ENCODE measurements around the gene MAN2B1. TPM values are rescaled to one million over a fixed set of nuclear protein-coding genes. Genes with fewer than 3 reads are reported as not detected.

MAN2B1 gene
- total and polyA plus RNA-seq, 7 experiments from 2014 or later: 40.6 to 215 (median 122) TPM

GRCh38 chr19:12597594-12597993 is 68.9 kb downstream of the MAN2B1 start:
- Histone ChIP-seq H3K9me3 (ENCODE audit: control insufficient read depth in 2 of 3, low read length in 3 of 3) (no peaks in the 10 kb centered on the region), H3K27ac (ENCODE audit: low read depth, low read length) (no peak overlapping the region), H3K4me3 (ENCODE audit: low read length) (no peak overlapping the region), H3K27me3 (ENCODE audit: control insufficient read depth in 2 of 2, insufficient read depth in 2 of 2, low read length in 2 of 2) (no peaks in the 10 kb centered on the region), H3K4me1 (ENCODE audit: control insufficient read depth in 2 of 2, insufficient read depth in 2 of 2, low read length in 2 of 2) (no peaks in the 10 kb centered on the region), H3K36me3 (ENCODE audit: control insufficient read depth in 2 of 3, insufficient read depth in 3 of 3, low read length in 3 of 3) (peaks cover 0 to 10% (median 0%) of the 10 kb centered on the region in 3 experiments)
- peaks cover 0 to 33% (median 17%) of the 10 kb centered on the region in 5 donors for H3K36me3 Mint-ChIP-seq
- no peak overlapping the region for H3K4me3 Mint-ChIP-seq
- no peaks in the 10 kb centered on the region for H3K27me3 Mint-ChIP-seq
- CTCF ChIA-PET: interaction anchor here (0.7 kb wide), 1 partner anchor 290 kb away, joined by 3 read pairs; no protein-coding TSS in a partner anchor
- peaks cover 0 to 4% (median 0%) of the 10 kb centered on the region in 7 donors for H3K4me1 Mint-ChIP-seq
- intact Hi-C loops (cut with micrococcal nuclease): no loop called here
- POLR2A ChIA-PET: no interaction called here
- ATAC-seq (no peak), DNase-seq (no peak)
- no peaks in the 10 kb centered on the region for H3K9me3 Mint-ChIP-seq
- no peak overlapping the region for H3K27ac Mint-ChIP-seq

GRCh38 chr19:12596927-12597548 is 69.5 kb downstream of the MAN2B1 start:
- DNase-seq (no peak), ATAC-seq (no peak)
- intact Hi-C loops (cut with micrococcal nuclease): no loop called here
- H3K36me3 ChIP-seq (ENCODE audit: control insufficient read depth in 2 of 3, insufficient read depth in 3 of 3, low read length in 3 of 3): peaks cover 0 to 10% (median 0%) of the 10 kb centered on the region in 3 experiments
- H3K4me1 ChIP-seq (ENCODE audit: control insufficient read depth in 2 of 2, insufficient read depth in 2 of 2, low read length in 2 of 2): no peaks in the 10 kb centered on the region
- no peak overlapping the region for H3K27ac Mint-ChIP-seq
- ChIA-PET POLR2A (no interaction called here), CTCF (no interaction called here)
- H3K4me3 Mint-ChIP-seq: no peak overlapping the region
- peaks cover 0 to 4% (median 0%) of the 10 kb centered on the region in 7 donors for H3K4me1 Mint-ChIP-seq
- H3K9me3 Mint-ChIP-seq: no peaks in the 10 kb centered on the region
- no peak overlapping the region for H3K4me3 ChIP-seq (ENCODE audit: low read length)
- H3K27ac ChIP-seq (ENCODE audit: low read depth, low read length): no peak overlapping the region
- H3K27me3 ChIP-seq (ENCODE audit: control insufficient read depth in 2 of 2, insufficient read depth in 2 of 2, low read length in 2 of 2): no peaks in the 10 kb centered on the region
- no peaks in the 10 kb centered on the region for H3K9me3 ChIP-seq (ENCODE audit: control insufficient read depth in 2 of 3, low read length in 3 of 3)
- H3K27me3 Mint-ChIP-seq: no peaks in the 10 kb centered on the region
- peaks cover 0 to 36% (median 15%) of the 10 kb centered on the region in 5 donors for H3K36me3 Mint-ChIP-seq

Other genes with a start within 250 kb of the MAN2B1 start
- gene ZNF443, start 225.7 kb downstream of the MAN2B1 start, total RNA-seq: 1 to 10 TPM; 3.0 to 9.1 (median 4.1) TPM
- gene ZNF443, start 225.7 kb downstream of the MAN2B1 start, polyA plus RNA-seq: 1 to 10 TPM; 1.6 to 3.9 TPM
- 1 to 10 TPM; 2.2 to 8.0 (median 5.3) TPM for gene ZNF709, start 181.9 kb downstream of the MAN2B1 start, total RNA-seq
- gene ZNF709, start 181.9 kb downstream of the MAN2B1 start, polyA plus RNA-seq: 1 to 10 TPM; 2.0 to 3.3 TPM
- 10 to 100 TPM; 10.5 to 33.6 (median 19.0) TPM for gene ZNF564, start 115.3 kb downstream of the MAN2B1 start, total RNA-seq
- gene ZNF564, start 115.3 kb downstream of the MAN2B1 start, polyA plus RNA-seq: 10 to 100 TPM; 15.3 to 17.9 TPM
- gene ZNF490, start 55.9 kb downstream of the MAN2B1 start, total RNA-seq: 10 to 100 TPM; 10.3 to 14.9 (median 11.6) TPM
- gene ZNF490, start 55.9 kb downstream of the MAN2B1 start, polyA plus RNA-seq: 1 to 10 TPM; 4.6 to 5.3 TPM
- 10 to 100 TPM; 29.1 to 53.3 (median 38.7) TPM for gene ZNF791, start 55.8 kb downstream of the MAN2B1 start, total RNA-seq
- 10 to 100 TPM; 12.6 to 13.1 TPM for gene ZNF791, start 55.8 kb downstream of the MAN2B1 start, polyA plus RNA-seq
- gene WDR83, start 65 bp upstream of the MAN2B1 start, total RNA-seq: 10 to 100 TPM in 3 of 5 experiments, 1 to 10 TPM in 2; 7.8 to 18.6 (median 14.7) TPM
- 10 to 100 TPM; 13.9 to 20.6 TPM for gene WDR83, start 65 bp upstream of the MAN2B1 start, polyA plus RNA-seq
- gene DHPS, start 15.1 kb upstream of the MAN2B1 start, total RNA-seq: 100 to 1,000 TPM; 125 to 223 (median 174) TPM
- gene DHPS, start 15.1 kb upstream of the MAN2B1 start, polyA plus RNA-seq: 100 to 1,000 TPM; 113 to 124 TPM
- gene GNG14, start 21.3 kb upstream of the MAN2B1 start, total RNA-seq: not detected
- gene GNG14, start 21.3 kb upstream of the MAN2B1 start, polyA plus RNA-seq: not detected
- gene FBXW9, start 29.9 kb upstream of the MAN2B1 start, total RNA-seq: 1 to 10 TPM; 2.5 to 8.6 (median 4.3) TPM
- 1 to 10 TPM; 4.9 to 8.5 TPM for gene FBXW9, start 29.9 kb upstream of the MAN2B1 start, polyA plus RNA-seq
- gene TNPO2, start 57.2 kb upstream of the MAN2B1 start, total RNA-seq: 10 to 100 TPM; 53.5 to 78.7 (median 62.5) TPM
- 1 to 10 TPM; 2.0 to 3.8 TPM for gene TNPO2, start 57.2 kb upstream of the MAN2B1 start, polyA plus RNA-seq
- gene TRIR, start 67.9 kb upstream of the MAN2B1 start, total RNA-seq: 100 to 1,000 TPM; 175 to 225 (median 192) TPM
- gene TRIR, start 67.9 kb upstream of the MAN2B1 start, polyA plus RNA-seq: 100 to 1,000 TPM; 177 to 216 TPM
- gene GET3, start 70.8 kb upstream of the MAN2B1 start, total RNA-seq: 10 to 100 TPM; 22.6 to 60.3 (median 27.0) TPM
- 10 to 100 TPM; 47.1 to 50.4 TPM for gene GET3, start 70.8 kb upstream of the MAN2B1 start, polyA plus RNA-seq
- gene BEST2, start 85.0 kb upstream of the MAN2B1 start, total RNA-seq: not detected
- not detected for gene BEST2, start 85.0 kb upstream of the MAN2B1 start, polyA plus RNA-seq
- gene HOOK2, start 108.8 kb upstream of the MAN2B1 start, total RNA-seq: 10 to 100 TPM; 16.6 to 37.5 (median 22.3) TPM
- 1 to 10 TPM; 4.0 to 5.3 TPM for gene HOOK2, start 108.8 kb upstream of the MAN2B1 start, polyA plus RNA-seq
- 1,000 to 10,000 TPM in 2 of 5 experiments, 100 to 1,000 TPM in 3; 107 to 2,198 (median 203) TPM for gene JUNB, start 124.7 kb upstream of the MAN2B1 start, total RNA-seq
- gene JUNB, start 124.7 kb upstream of the MAN2B1 start, polyA plus RNA-seq: 1,000 to 10,000 TPM in 1 of 2 donors, 100 to 1,000 TPM in 1; 690 to 1,125 TPM
- 100 to 1,000 TPM in 3 of 5 experiments, 10 to 100 TPM in 2; 75.1 to 297 (median 117) TPM for gene PRDX2, start 135.1 kb upstream of the MAN2B1 start, total RNA-seq
- gene PRDX2, start 135.1 kb upstream of the MAN2B1 start, polyA plus RNA-seq: 100 to 1,000 TPM; 313 to 359 TPM
- gene THSD8, start 135.3 kb upstream of the MAN2B1 start, total RNA-seq: 10 to 100 TPM in 1 of 5 experiments, 1 to 10 TPM in 2, under 1 TPM in 1, not detected in 1; 0.80 to 18.9 (median 2.1) TPM
- not detected for gene THSD8, start 135.3 kb upstream of the MAN2B1 start, polyA plus RNA-seq
- gene RNASEH2A, start 139.8 kb upstream of the MAN2B1 start, total RNA-seq: 10 to 100 TPM in 2 of 5 experiments, 1 to 10 TPM in 3; 1.6 to 30.9 (median 9.3) TPM
- gene RNASEH2A, start 139.8 kb upstream of the MAN2B1 start, polyA plus RNA-seq: 10 to 100 TPM; 20.3 to 20.4 TPM
- gene RTBDN, start 167.8 kb upstream of the MAN2B1 start, total RNA-seq: not detected
- not detected for gene RTBDN, start 167.8 kb upstream of the MAN2B1 start, polyA plus RNA-seq
- gene MAST1, start 171.8 kb upstream of the MAN2B1 start, total RNA-seq: under 1 TPM in 4 of 5 experiments, not detected in 1; 0.51 to 0.93 (median 0.71) TPM
- 1 to 10 TPM in 1 of 2 donors, under 1 TPM in 1; 0.70 to 3.5 TPM for gene MAST1, start 171.8 kb upstream of the MAN2B1 start, polyA plus RNA-seq
- 10 to 100 TPM; 14.2 to 29.9 (median 28.1) TPM for gene DNASE2, start 214.7 kb upstream of the MAN2B1 start, total RNA-seq
- 10 to 100 TPM; 43.6 to 52.9 TPM for gene DNASE2, start 214.7 kb upstream of the MAN2B1 start, polyA plus RNA-seq
- under 1 TPM in 2 of 5 experiments, not detected in 3; 0.32 to 0.41 TPM for gene KLF1, start 220.5 kb upstream of the MAN2B1 start, total RNA-seq
- not detected for gene KLF1, start 220.5 kb upstream of the MAN2B1 start, polyA plus RNA-seq
- 10 to 100 TPM; 40.1 to 74.2 (median 54.5) TPM for gene GCDH, start 224.4 kb upstream of the MAN2B1 start, total RNA-seq
- 10 to 100 TPM; 22.0 to 23.2 TPM for gene GCDH, start 224.4 kb upstream of the MAN2B1 start, polyA plus RNA-seq